Retinal pigment epithelial cell (primary cell): ENCODE measurements around the gene APOLD1.
"Not testable (repeated sequence)": the region's sequence is repeated elsewhere in the genome, so short reads cannot be mapped to it uniquely, and the experiment has no call there.

ENCODE experiments used
- DNase-seq: peaks from one replicate; pipeline ENCODE4 v3.0.0-alpha.2; 2010; ENCODE audit warnings: low read depth
- H3K4me3 ChIP-seq: 2 replicates; pipeline ENCODE4 v1.5.1; 2011; ENCODE audit warnings: mild to moderate bottlenecking, low read length, control low read depth, moderate library complexity
- TF ChIP-seq, protein P1 (sequence below): conservative IDR thresholded peaks from 2 replicates; pipeline ENCODE4 v1.5.1; 2011; ENCODE audit warnings: low read depth, low read length, control low read depth, inconsistent platforms

The APOLD1 gene

DNA sequence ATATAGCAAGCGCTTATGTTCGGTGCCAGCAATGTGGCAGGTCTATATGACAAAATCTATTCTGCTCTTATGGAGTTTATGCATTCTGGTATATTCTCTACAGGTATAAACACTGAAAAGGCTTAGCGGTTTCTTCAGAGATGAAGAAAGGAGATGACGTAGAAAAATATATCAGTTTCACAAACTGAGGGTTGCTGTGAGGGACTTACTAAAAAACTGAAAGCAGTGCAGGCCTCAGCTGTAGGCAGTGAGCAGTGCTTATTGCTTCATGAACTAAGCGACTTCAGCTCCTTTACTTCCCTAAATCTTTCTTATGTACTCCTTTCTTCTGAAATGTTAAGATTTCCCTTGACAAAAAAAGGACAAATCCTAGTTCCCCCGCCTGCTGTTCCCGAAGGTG, 32.2 kb downstream of the APOLD1 start:
- TF ChIP-seq, protein P1, sequence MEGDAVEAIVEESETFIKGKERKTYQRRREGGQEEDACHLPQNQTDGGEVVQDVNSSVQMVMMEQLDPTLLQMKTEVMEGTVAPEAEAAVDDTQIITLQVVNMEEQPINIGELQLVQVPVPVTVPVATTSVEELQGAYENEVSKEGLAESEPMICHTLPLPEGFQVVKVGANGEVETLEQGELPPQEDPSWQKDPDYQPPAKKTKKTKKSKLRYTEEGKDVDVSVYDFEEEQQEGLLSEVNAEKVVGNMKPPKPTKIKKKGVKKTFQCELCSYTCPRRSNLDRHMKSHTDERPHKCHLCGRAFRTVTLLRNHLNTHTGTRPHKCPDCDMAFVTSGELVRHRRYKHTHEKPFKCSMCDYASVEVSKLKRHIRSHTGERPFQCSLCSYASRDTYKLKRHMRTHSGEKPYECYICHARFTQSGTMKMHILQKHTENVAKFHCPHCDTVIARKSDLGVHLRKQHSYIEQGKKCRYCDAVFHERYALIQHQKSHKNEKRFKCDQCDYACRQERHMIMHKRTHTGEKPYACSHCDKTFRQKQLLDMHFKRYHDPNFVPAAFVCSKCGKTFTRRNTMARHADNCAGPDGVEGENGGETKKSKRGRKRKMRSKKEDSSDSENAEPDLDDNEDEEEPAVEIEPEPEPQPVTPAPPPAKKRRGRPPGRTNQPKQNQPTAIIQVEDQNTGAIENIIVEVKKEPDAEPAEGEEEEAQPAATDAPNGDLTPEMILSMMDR: no peak
- H3K4me3 ChIP-seq: no peak overlapping the region
- no peak for DNase-seq

DNA sequence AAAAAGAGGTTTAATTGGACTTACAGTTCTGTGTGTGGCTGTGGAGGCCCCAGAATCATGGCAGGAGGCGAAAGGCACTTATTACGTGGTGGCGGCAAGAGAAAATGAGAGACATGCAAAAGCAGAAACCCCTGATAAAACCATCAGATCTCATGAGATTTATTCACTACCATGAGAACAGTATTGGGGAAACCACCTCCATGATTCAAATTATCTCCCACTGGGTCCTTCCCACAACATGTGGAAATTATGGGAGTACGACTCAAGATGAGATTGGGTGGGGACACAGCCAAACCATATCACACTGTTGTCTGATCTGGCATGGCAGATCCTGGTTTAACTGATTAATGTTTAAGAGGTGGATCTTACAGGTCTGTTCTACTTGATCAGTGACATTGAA, 33.2 kb downstream of the APOLD1 start:
- no peak for DNase-seq
- H3K4me3 ChIP-seq: no peak overlapping the region
- TF ChIP-seq, protein P1: no peak

DNA sequence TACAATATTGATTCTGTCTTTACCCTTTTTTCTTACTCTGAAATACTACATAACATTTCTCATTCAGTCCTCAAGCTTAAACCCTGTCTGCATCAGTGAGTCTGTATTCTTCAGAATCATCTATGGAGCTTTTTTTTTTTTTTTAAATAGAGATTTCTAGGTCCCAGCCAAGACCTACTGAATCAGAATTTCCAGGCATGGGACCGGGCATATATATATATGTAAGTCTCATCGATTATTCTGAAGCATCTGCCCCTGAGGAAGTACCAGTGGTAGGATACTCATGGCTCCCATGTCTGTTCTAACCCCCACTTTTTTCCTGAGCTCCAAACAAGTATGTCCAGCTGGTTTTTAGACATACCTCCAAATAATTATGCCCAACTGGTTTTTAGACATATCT, 33.8 kb downstream of the APOLD1 start:
- TF ChIP-seq, protein P1: no peak
- no peak overlapping the region for H3K4me3 ChIP-seq
- no peak for DNase-seq

DNA sequence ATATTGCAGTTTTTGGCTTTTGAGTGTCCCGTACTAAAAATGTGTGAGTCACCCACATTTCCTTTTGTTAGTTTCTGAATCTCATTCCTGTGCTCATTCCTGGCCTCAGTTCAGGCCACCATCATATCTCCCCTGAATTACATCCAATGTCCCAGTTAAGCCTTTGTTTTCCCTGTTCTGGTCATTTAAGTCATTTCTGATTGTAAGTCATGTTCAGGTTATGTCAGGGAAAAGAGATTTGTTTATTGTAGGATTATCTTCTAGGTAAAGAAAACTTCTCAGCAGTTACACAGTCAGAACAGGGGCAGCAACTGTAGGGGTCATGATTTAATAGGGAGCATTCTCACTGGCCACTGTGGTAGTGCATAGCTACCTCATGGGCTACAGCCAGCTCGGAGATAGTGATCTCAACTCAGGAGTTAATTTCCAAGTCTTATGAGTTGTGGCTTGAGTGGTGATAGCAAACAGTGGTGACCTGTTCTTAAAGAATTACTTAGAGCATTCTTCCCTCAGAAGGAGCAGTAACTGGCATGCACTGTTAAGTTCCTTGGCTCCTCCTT, 34.4 kb downstream of the APOLD1 start:
- peak; percentile 97 for DNase-seq
- TF ChIP-seq, protein P1: no peak
- H3K4me3 ChIP-seq: no peak overlapping the region

DNA sequence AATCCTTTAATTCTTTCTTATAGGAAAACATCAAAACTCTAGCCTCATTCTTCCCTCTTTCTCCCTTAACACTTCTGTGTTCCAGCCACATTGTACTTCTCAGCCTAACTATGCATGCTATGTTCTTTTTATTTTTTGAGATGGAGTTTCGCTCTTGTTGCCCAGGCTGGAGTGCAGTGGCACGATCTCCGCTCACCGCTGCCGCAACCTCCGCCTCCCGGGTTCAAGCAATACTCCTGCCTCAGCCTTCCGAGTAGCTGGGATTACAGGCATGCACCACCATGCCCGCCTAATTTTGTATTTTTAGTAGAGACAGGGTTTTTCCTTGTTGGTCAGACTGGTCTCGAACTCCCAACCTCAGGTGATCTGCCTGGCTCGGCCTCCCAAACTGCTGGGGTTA, 34.9 kb downstream of the APOLD1 start:
- H3K4me3 ChIP-seq, DNase-seq: not testable (repeated sequence)

DNA sequence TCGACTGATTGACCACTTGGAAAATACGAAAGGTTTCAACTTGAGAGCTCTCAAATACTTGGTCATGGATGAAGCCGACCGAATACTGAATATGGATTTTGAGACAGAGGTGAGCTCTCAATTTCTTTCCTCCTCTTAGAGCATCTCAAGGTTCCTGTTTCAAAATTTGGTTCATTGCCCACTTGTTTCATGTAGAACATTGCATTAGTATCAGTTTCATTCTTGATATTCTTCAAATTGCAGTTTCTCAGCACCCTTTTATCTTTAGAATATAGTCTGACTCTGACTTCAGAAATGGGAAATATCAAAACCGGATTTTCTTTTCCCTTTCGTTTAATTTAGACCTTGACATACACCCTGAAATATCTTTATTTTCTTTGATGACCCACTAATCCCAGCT, 36.5 kb downstream of the APOLD1 start:
- TF ChIP-seq, protein P1: no peak
- no peak for DNase-seq

DNA sequence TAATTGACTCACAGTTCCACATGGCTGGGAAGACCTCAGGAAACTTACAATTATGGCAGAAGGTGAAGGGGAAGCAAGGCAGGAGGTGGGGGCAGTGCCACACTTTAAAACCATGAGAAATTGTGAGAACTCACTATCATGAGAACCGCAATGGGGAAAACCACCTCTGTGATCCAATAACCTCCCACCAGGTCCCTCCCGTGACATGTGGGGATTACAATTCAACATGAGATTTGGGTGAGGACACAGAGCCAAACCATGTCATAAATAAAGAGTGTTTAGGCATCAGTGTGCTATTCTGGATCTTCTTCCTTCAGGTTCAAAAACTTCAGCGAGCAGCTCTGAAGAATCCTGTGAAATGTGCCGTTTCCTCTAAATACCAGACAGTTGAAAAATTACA, 37.4 kb downstream of the APOLD1 start:
- TF ChIP-seq, protein P1: no peak
- H3K4me3 ChIP-seq: no peak overlapping the region
- no peak for DNase-seq

More for the DNA sequence above, 36.5 kb downstream of the APOLD1 start:
- H3K4me3 ChIP-seq: no peak overlapping the region

DNA sequence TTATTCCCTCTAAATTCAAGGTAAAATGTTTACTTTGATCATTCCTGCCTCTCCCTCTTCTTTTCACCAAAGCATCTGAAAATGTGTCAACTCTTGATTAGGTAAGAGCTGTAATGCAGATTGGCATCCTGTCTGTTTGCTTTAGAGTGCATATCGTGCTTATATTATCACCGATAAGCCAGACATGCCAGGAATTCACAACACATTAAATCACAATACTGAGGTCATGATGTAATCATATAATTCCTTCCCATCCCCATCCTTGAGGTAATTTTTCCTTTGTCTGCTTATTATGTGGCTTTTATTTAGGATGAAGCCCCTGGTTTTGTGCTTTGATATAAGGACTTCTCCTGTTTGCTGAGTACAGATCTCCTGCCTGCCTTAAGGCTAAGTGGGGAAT, 37.8 kb downstream of the APOLD1 start:
- TF ChIP-seq, protein P1: no peak
- no peak overlapping the region for H3K4me3 ChIP-seq
- no peak for DNase-seq
